HEK293 (cell line): Measurements from ENCODE around the gene UNC50.

Source experiments
- HOXA7 ChIP-seq: sonication (generic); formaldehyde crosslinking; IDR thresholded peaks from 2 replicates; pipeline ENCODE4 v1.8.1; 2022; ENCODE audit warnings: missing genetic modification reagents, borderline replicate concordance
- MYNN ChIP-seq: fragments of 450-650 bp; formaldehyde crosslinking; IDR thresholded peaks from 2 replicates; pipeline ENCODE4 v1.5.1; 2016; ENCODE audit warnings: missing biosample characterization, missing genetic modification characterization, borderline replicate concordance
- YY1 ChIP-seq: fragments of 450-650 bp; formaldehyde crosslinking; IDR thresholded peaks from 2 replicates; pipeline ENCODE4 v1.5.1; 2018; ENCODE audit warnings: missing biosample characterization, missing genetic modification characterization
- ZBTB8A ChIP-seq: fragments of 450-650 bp; formaldehyde crosslinking; IDR thresholded peaks from 2 replicates; pipeline ENCODE4 v1.5.1; 2016; ENCODE audit warnings: missing biosample characterization, missing genetic modification characterization
- ZFP3 ChIP-seq: fragments of 450-650 bp; formaldehyde crosslinking; IDR thresholded peaks from 2 replicates; pipeline ENCODE4 v1.5.1; 2016; ENCODE audit warnings: low read depth, missing biosample characterization, missing genetic modification characterization
- ZNF174 ChIP-seq: fragments of 450-650 bp; formaldehyde crosslinking; IDR thresholded peaks from 2 replicates; pipeline ENCODE4 v1.5.0; 2017; ENCODE audit warnings: missing biosample characterization, mild to moderate bottlenecking, missing genetic modification characterization
- ZNF2 ChIP-seq: fragments of 450-650 bp; formaldehyde crosslinking; IDR thresholded peaks from 2 replicates; pipeline ENCODE4 v1.5.1; 2016; ENCODE audit warnings: missing biosample characterization, missing genetic modification characterization
- ZNF239 ChIP-seq: fragments of 450-650 bp; formaldehyde crosslinking; IDR thresholded peaks from 2 replicates; pipeline ENCODE4 v1.5.1; 2016; ENCODE audit warnings: missing biosample characterization, missing genetic modification characterization
- ZNF558 ChIP-seq: fragments of 450-650 bp; formaldehyde crosslinking; IDR thresholded peaks from 2 replicates; pipeline ENCODE4 v1.5.1; 2016; ENCODE audit warnings: missing biosample characterization, missing genetic modification characterization
- ZNF561 ChIP-seq: fragments of 450-650 bp; IDR thresholded peaks from 2 replicates; pipeline ENCODE4 v1.5.1; 2018; ENCODE audit warnings: missing biosample characterization, missing genetic modification characterization, borderline replicate concordance
- ZNF677 ChIP-seq: fragments of 450-650 bp; IDR thresholded peaks from 2 replicates; pipeline ENCODE4 v1.5.0; 2018; ENCODE audit warnings: missing biosample characterization, mild to moderate bottlenecking, missing genetic modification characterization, moderate library complexity
- ZNF830 ChIP-seq: fragments of 450-650 bp; IDR thresholded peaks from 2 replicates; pipeline ENCODE4 v1.5.0; 2018; ENCODE audit warnings: missing biosample characterization, missing genetic modification characterization, low read depth, mild to moderate bottlenecking, moderate library complexity
- TF ChIP-seq, protein P1 (sequence below): fragments of 450-650 bp; formaldehyde crosslinking; IDR thresholded peaks from 2 replicates; pipeline ENCODE4 v1.5.1; 2016; ENCODE audit warnings: missing biosample characterization, missing genetic modification characterization

DNA sequence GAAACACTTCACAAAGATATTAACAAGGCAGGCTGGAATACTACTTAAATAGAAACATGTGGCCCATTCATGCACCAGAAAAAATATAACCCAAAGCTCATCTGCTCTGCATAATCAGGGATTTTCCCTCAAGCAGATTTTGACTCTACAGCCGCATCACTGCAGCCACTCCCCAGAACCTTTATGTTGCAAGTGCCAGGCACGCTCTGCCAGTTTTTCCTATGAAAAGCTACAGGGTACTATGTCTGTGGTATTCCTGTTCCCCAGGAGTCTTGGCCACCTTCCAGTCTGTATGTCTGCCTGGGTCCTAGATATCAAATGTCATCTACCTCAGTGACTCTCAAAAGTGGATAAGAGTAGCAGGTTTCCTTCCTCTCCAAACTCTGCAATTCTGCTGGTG, 3.8 kb upstream of the UNC50 start:
- no peak for TF ChIP-seq ZNF174 (tag by site-specific recombination)
- TF ChIP-seq, protein P1, sequence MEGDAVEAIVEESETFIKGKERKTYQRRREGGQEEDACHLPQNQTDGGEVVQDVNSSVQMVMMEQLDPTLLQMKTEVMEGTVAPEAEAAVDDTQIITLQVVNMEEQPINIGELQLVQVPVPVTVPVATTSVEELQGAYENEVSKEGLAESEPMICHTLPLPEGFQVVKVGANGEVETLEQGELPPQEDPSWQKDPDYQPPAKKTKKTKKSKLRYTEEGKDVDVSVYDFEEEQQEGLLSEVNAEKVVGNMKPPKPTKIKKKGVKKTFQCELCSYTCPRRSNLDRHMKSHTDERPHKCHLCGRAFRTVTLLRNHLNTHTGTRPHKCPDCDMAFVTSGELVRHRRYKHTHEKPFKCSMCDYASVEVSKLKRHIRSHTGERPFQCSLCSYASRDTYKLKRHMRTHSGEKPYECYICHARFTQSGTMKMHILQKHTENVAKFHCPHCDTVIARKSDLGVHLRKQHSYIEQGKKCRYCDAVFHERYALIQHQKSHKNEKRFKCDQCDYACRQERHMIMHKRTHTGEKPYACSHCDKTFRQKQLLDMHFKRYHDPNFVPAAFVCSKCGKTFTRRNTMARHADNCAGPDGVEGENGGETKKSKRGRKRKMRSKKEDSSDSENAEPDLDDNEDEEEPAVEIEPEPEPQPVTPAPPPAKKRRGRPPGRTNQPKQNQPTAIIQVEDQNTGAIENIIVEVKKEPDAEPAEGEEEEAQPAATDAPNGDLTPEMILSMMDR (tag by site-specific recombination), result no peak
- TF ChIP-seq YY1 (tag by site-specific recombination), result no peak
- no peak for TF ChIP-seq ZNF830
- no peak for TF ChIP-seq ZNF558 (tag by site-specific recombination)
- TF ChIP-seq ZFP3 (tag by site-specific recombination), result no peak
- no peak for TF ChIP-seq ZBTB8A (tag by site-specific recombination)
- TF ChIP-seq ZNF677 (tag by site-specific recombination), result no peak
- TF ChIP-seq ZNF2 (tag by site-specific recombination), result no peak
- no peak for TF ChIP-seq MYNN (tag by site-specific recombination)
- TF ChIP-seq ZNF239 (tag by site-specific recombination), result no peak
- TF ChIP-seq HOXA7, result no peak
- TF ChIP-seq ZNF561 (tag by site-specific recombination), result no peak
